ENCODE measurements around the gene DENND1A. TPM values are rescaled to one million over a fixed set of nuclear protein-coding genes. Genes with fewer than 3 reads are reported as not detected.
A peak's percentile ranks its signal among the peaks of the same experiment; 100 is the strongest.
"Not testable (repeated sequence)": the region's sequence is repeated elsewhere in the genome, so short reads cannot be mapped to it uniquely, and the experiment has no call there.

DENND1A gene
- total and polyA plus RNA-seq, 4 donors: 13.4 to 30.5 (median 28.3) TPM

DNA sequence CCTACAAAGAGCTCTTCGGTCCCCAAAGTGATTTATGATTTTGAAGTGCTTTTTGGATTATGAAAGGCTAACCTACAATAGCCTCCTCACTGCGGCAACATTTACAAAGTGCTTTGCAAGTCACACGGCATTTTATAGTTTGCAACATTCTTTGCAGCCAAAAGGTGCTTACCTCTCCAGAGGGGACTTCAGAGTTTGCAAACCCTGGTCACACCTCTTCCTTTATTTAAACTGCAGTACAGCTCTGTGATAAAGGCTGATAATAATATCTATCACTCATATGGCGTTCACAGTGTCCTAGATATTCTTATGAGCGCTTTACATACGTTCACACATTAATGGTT lies 594.0 kb downstream of the DENND1A start:
- no peaks in the 10 kb centered on the region for H3K27me3 ChIP-seq (ENCODE audit: control insufficient read depth, insufficient read depth, low read length)
- peaks cover 43% of the 10 kb centered on the region for H3K4me1 ChIP-seq (ENCODE audit: control insufficient read depth, insufficient read depth, low read length)
- no peaks in the 10 kb centered on the region for H3K9me3 ChIP-seq (ENCODE audit: control insufficient read depth, insufficient read depth, low read length)
- H3K27ac ChIP-seq (ENCODE audit: low read depth, low read length): peak overlapping the region; percentile 49
- WGBS (ENCODE audit: insufficient coverage): 0% methylated on average over 2 of the region's 6 CpGs
- DNase-seq (ENCODE audit: low read depth in 4 of 6, low spot score in 6 of 6): no peak
- H3K36me3 ChIP-seq (ENCODE audit: control insufficient read depth, insufficient read depth, low read length): no peaks in the 10 kb centered on the region
- no peak overlapping the region for H3K4me3 ChIP-seq (ENCODE audit: low read depth, low read length)

DNA sequence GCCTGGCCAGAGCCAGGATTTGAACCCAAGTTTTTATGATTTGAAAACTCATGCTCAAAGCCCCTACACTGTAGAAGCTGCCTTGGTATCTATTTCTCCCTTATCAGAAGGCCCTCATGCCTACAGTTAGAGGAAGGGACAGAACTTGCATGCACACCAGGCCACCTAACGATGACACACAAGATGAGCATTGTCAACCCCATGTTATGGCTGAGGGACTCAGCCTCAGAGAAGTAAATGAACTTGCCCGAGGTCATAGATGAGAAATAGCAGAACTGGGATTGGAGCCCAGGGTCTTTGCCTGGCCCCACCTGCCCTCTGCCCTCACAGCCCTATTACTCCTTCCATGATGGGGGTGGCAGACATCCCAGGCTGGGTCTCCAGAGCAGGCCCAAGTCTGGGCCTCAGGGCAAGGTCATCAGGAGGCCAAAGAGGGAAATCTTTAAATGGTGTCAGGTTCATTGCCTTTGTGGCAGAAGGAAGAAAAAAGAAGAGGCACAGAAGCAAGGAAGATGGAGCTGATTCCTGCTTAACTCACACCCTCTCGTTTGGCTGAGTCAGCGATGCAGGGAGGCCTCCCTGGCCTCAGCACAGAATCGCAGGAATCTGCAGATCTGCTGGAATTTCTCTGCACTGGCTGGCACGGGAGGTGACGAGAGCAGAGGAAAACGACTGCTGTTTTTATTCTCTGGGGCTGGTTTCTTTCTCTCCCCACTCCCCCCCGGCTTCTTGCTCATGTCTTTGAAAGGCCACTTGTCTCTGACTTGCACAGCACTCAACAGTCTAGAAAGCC lies 594.5 kb downstream of the DENND1A start:
- Histone ChIP-seq H3K4me1 (ENCODE audit: control insufficient read depth, insufficient read depth, low read length) (peaks cover 37% of the 10 kb centered on the region), H3K27ac (ENCODE audit: low read depth, low read length) (peak overlapping the region; percentile 49), H3K27me3 (ENCODE audit: control insufficient read depth, insufficient read depth, low read length) (no peaks in the 10 kb centered on the region), H3K36me3 (ENCODE audit: control insufficient read depth, insufficient read depth, low read length) (no peaks in the 10 kb centered on the region), H3K9me3 (ENCODE audit: control insufficient read depth, insufficient read depth, low read length) (no peaks in the 10 kb centered on the region), H3K4me3 (ENCODE audit: low read depth, low read length) (no peak overlapping the region)
- 100% methylated on average over 1 of the region's 9 CpGs for WGBS (ENCODE audit: insufficient coverage)
- peak in 2 of 6 donors; percentile 80 to 87 for DNase-seq (ENCODE audit: low read depth in 4 of 6, low spot score in 6 of 6)

DNA sequence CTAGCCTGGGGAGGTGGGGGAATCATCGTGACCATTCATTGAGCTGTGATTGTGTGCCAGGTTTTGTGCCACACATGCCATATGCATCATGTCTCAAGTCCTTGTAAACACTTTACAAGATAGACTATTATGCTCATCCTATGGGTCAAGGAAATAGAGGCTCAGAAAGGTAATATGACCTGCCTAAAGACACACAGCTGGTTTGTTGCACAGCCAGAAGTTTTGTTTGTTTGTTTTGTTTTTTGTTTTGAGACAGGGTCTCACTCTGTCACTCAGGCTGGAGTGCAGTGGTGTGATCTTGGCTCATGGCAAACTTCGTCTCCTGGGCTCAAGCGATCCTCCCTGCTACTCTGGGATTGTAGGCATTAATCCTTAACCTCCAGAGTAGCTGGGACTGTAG lies 595.3 kb downstream of the DENND1A start:
- Histone ChIP-seq H3K27ac (ENCODE audit: low read depth, low read length) (peak overlapping the region; percentile 49), H3K27me3 (ENCODE audit: control insufficient read depth, insufficient read depth, low read length) (no peaks in the 10 kb centered on the region), H3K4me1 (ENCODE audit: control insufficient read depth, insufficient read depth, low read length) (peaks cover 30% of the 10 kb centered on the region), H3K4me3 (ENCODE audit: low read depth, low read length) (no peak overlapping the region), H3K36me3 (ENCODE audit: control insufficient read depth, insufficient read depth, low read length) (no peaks in the 10 kb centered on the region), H3K9me3 (ENCODE audit: control insufficient read depth, insufficient read depth, low read length) (no peaks in the 10 kb centered on the region)
- WGBS (ENCODE audit: insufficient coverage): no CpG with 5 or more reads among the region's 3 CpGs
- no peak for DNase-seq (ENCODE audit: low read depth in 4 of 6, low spot score in 6 of 6)

DNA sequence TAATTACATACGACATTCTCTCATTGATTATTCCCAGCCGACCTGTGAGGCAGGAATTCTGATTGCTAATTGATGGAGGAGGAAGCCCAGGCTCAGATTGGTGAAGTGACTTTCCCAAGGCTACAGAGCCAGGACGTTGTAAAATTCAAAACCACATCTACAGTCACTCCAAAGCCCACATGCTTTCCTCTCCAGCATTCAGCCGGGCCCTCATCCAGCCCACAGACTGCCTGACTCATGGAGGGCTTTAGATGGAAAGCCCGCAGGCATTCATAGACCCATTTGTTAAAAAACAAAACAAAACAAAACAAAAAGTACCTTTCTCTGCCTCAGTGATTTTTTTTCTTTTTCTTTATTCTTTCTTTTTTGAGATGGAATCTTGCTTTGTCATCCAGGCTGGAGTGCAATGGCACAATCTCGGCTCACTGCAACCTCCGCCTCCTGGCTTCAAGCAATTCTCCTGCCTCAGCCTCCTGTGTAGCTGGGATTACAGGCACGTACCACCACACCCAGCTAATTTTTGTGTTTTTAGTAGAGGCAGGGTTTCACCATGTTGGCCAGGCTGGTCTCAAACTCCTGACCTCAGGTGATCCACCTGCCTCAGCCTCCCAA lies 596.8 kb downstream of the DENND1A start:
- H3K36me3 ChIP-seq (ENCODE audit: control insufficient read depth, insufficient read depth, low read length); H3K9me3 ChIP-seq (ENCODE audit: control insufficient read depth, insufficient read depth, low read length); H3K4me3 ChIP-seq (ENCODE audit: low read depth, low read length); H3K27ac ChIP-seq (ENCODE audit: low read depth, low read length); H3K27me3 ChIP-seq (ENCODE audit: control insufficient read depth, insufficient read depth, low read length): not testable (repeated sequence)
- peaks cover 23% of the 10 kb centered on the region for H3K4me1 ChIP-seq (ENCODE audit: control insufficient read depth, insufficient read depth, low read length)
- WGBS (ENCODE audit: insufficient coverage): 84% methylated on average over 3 of the region's 8 CpGs
- DNase-seq (ENCODE audit: low read depth in 4 of 6, low spot score in 6 of 6): peak in 1 of 6 donors; percentile 31

GRCh38 chr9:123331346-123332060 lies 598.4 kb downstream of the DENND1A start:
- no peak overlapping the region for H3K27ac ChIP-seq (ENCODE audit: low read depth, low read length)
- WGBS (ENCODE audit: insufficient coverage): 45% methylated on average over 7 of the region's 15 CpGs
- DNase-seq (ENCODE audit: low read depth in 4 of 6, low spot score in 6 of 6): peak in 1 of 6 donors; percentile 59

More at GRCh38 chr9:123331346-123332060, 598.4 kb downstream of the DENND1A start:
- no peak overlapping the region for H3K4me3 ChIP-seq (ENCODE audit: low read depth, low read length)
- no peaks in the 10 kb centered on the region for H3K27me3 ChIP-seq (ENCODE audit: control insufficient read depth, insufficient read depth, low read length)
- H3K36me3 ChIP-seq (ENCODE audit: control insufficient read depth, insufficient read depth, low read length): no peaks in the 10 kb centered on the region
- H3K4me1 ChIP-seq (ENCODE audit: control insufficient read depth, insufficient read depth, low read length): peaks cover 25% of the 10 kb centered on the region
- H3K9me3 ChIP-seq (ENCODE audit: control insufficient read depth, insufficient read depth, low read length): no peaks in the 10 kb centered on the region

Small RNA genes lying within 50 kb of the gene (small RNA-seq; reads per million reads assigned to genes)
- not detected for gene MIR601 (ENCODE audit: low replicate concordance)
- gene MIR7150 (ENCODE audit: low replicate concordance): not detected

Other genes with a start within 250 kb of the DENND1A start
- 1 to 10 TPM in 1 of 2 donors, under 1 TPM in 1; 0.10 to 2.0 TPM for gene LHX2, start 81.6 kb upstream of the DENND1A start, total RNA-seq
- gene LHX2, start 81.6 kb upstream of the DENND1A start, polyA plus RNA-seq (ENCODE audit: insufficient read length in 2 of 2): 1 to 10 TPM in 1 of 2 donors, under 1 TPM in 1; 1.00 to 1.1 TPM

All from spinal cord (tissue), 10 donors.